Omental fat pad (tissue), 4 donors: Measurements from ENCODE around the gene VGLL1. TPM values are rescaled to one million over a fixed set of nuclear protein-coding genes. Genes with fewer than 3 reads are reported as not detected.

Experiments used
- ATAC-seq: fragments of 150-250 bp; one replicate; pipeline ENCODE4 v1.9.1; 2016; ENCODE audit warnings: mild to moderate bottlenecking, moderate library complexity; ENCODE audit not compliant: low FRiP score
- DNase-seq: peaks from one replicate; pipeline ENCODE4 v3.0.0-alpha.2; 2019; ENCODE audit warnings: low spot score
- total RNA-seq, 4 donors: library from RNA; depleted of rRNA; stranded (reverse); fragments of >200 nt; gene quantifications; one replicate each; pipeline ENCODE4 v1.1.0, GENCODE V29; 2016
- TF ChIP-seq, protein P1 (sequence below), 3 donors: fragments of 450-650 bp; IDR thresholded peaks; one replicate each; pipeline ENCODE4 v1.5.1; 2016 to 2017; ENCODE audit warnings: antibody characterized with exemption in 3 of 3, mild to moderate bottlenecking in 3 of 3, moderate library complexity in 2 of 3

Gene VGLL1
- total RNA-seq, 4 donors from 2014 or later, result not detected

DNA sequence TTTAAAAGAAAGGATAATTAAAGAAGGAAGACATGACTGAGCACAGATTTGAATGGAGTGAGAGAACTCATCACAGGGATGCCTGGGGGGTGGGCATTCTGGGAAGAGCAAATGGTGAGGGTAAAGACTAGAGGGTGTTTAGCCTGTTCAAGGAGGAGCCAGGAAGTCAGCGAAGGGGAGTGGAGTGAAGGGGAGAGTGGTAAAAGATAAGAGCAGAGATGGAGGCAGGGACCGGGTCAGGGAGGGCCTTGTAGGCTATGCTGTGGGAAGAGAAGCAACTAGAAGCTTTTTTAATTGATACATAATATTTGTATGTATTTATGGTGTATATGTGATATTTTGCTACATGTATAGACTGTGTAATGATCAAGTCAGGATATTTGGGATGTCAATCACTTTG lies 2.2 kb upstream of the VGLL1 start:
- ATAC-seq (no peak), DNase-seq (no peak)
- TF ChIP-seq, protein P1, sequence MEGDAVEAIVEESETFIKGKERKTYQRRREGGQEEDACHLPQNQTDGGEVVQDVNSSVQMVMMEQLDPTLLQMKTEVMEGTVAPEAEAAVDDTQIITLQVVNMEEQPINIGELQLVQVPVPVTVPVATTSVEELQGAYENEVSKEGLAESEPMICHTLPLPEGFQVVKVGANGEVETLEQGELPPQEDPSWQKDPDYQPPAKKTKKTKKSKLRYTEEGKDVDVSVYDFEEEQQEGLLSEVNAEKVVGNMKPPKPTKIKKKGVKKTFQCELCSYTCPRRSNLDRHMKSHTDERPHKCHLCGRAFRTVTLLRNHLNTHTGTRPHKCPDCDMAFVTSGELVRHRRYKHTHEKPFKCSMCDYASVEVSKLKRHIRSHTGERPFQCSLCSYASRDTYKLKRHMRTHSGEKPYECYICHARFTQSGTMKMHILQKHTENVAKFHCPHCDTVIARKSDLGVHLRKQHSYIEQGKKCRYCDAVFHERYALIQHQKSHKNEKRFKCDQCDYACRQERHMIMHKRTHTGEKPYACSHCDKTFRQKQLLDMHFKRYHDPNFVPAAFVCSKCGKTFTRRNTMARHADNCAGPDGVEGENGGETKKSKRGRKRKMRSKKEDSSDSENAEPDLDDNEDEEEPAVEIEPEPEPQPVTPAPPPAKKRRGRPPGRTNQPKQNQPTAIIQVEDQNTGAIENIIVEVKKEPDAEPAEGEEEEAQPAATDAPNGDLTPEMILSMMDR (IDR thresholded peaks at IDR 0.05), result no peak

DNA sequence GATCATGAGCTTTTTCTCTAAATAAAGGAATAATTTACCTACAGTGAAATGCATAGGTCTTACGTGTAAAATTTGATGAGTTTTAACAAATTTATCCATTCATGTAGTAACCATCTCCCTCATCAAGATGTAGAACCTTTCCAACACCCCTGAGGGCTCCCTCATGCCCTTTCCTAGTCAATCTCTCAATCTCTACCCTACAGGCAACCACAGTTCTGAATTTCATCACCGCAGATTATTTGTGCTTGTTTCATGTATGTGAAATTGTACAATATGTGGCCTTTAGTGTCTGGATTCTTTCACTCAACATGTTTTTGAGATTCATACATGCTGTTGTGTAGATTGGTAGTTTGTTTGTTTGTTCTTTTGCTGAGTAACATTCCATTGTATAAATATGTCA lies 2.1 kb downstream of the VGLL1 start:
- TF ChIP-seq, protein P1 (IDR thresholded peaks at IDR 0.05), result no peak
- ATAC-seq (no peak), DNase-seq (no peak)

DNA sequence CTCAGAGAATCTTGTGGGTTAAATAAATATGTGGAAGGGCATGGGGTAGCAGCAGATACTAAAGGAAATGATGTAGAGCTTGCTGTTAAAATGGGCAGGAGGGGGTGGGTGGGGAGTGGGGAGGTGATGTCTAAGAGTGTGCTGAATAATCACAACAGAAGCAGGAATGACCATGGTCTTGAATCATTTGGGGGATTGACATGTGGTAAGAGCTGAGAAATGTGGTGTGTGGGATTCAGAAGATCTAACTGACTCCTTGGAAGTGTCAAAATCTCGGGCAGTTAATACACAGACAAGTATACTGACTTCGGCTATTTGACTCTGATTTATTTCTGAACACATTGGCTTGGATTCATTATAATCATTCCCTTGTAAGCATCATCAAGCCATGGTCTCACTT lies 6.8 kb downstream of the VGLL1 start:
- ATAC-seq (no peak), DNase-seq (no peak)
- TF ChIP-seq, protein P1 (IDR thresholded peaks at IDR 0.05), result no peak

GRCh38 chrX:136540226-136540625 lies 8.2 kb downstream of the VGLL1 start:
- ATAC-seq (no peak), DNase-seq (no peak)
- TF ChIP-seq, protein P1 (IDR thresholded peaks at IDR 0.05), result no peak

GRCh38 chrX:136541294-136541693 lies 9.3 kb downstream of the VGLL1 start:
- ATAC-seq (no peak), DNase-seq (no peak)
- TF ChIP-seq, protein P1 (IDR thresholded peaks at IDR 0.05), result no peak

GRCh38 chrX:136542281-136542680 lies 10.3 kb downstream of the VGLL1 start:
- TF ChIP-seq, protein P1 (IDR thresholded peaks at IDR 0.05), result no peak
- DNase-seq (no peak), ATAC-seq (no peak)

DNA sequence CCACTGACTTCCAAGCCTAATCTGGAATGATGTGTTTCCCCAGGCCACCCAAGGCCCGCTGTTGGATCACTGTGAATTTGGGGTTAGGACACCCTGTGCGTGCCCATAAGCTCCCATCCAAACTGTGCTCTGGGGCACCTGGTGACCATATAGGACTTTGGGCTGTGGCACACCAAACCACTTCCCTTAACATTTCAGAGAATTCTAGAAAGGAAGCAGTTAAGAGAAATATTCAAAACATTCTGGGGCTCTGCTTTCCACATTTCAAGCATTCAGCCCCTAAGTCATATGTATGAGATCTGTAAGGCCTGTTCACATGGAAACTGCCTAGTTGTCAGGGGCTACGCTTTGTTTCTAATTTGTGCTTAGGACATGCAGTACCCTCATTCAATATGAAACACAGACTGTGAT lies 14.4 kb downstream of the VGLL1 start:
- DNase-seq (no peak), ATAC-seq (no peak)
- TF ChIP-seq, protein P1 (IDR thresholded peaks at IDR 0.05), result no peak
